Panc1 (cell line): ENCODE measurements around the gene LGALS3. TPM values are rescaled to one million over a fixed set of nuclear protein-coding genes. Genes with fewer than 3 reads are reported as not detected.

Source experiments
- ATAC-seq: fragments of 200-7000 bp; cut with Tn5 transposase; 2 replicates; pipeline ENCODE4 v1.9.1; 2020; ENCODE audit warnings: mild to moderate bottlenecking, moderate library complexity
- BruUV-seq: library from RNA; stranded (reverse); fragments of 400-500 nt; replicated peaks from 2 replicates; lab custom pipeline; 2021; lab: Mats Ljungman, UMichigan
- CTCF ChIA-PET: fragments of 300-600 bp; sonication (Branson Sonifier 250); formaldehyde crosslinking; loops from one replicate; lab custom pipeline; 2022; ENCODE audit warnings: antibody characterized with exemption; lab: Charles Lee
- POLR2A ChIA-PET: fragments of 300-600 bp; sonication (Branson Sonifier 250); formaldehyde crosslinking; loops from one replicate; lab custom pipeline; 2022; ENCODE audit warnings: antibody characterized with exemption; lab: Charles Lee
- DNase-seq: peaks from one replicate; pipeline ENCODE4 v3.0.0-alpha.2; 2010; ENCODE audit warnings: low read depth, low spot score
- H3K27ac ChIP-seq: 2 replicates; pipeline ENCODE4 v1.5.1; 2011; ENCODE audit warnings: mild to moderate bottlenecking, low read length, inconsistent platforms
- H3K27me3 ChIP-seq: fragments of 200-500 bp; sonication (Bioruptor generic); 2 replicates; pipeline ENCODE4 v1.6.0; 2014; ENCODE audit warnings: low read length, inconsistent platforms; ENCODE audit not compliant: control insufficient read depth, insufficient read depth
- H3K36me3 ChIP-seq: fragments of 200-500 bp; sonication (Bioruptor generic); 2 replicates; pipeline ENCODE4 v1.5.1; 2014; ENCODE audit warnings: inconsistent platforms, mild to moderate bottlenecking, low read length, moderate library complexity; ENCODE audit not compliant: control insufficient read depth, insufficient read depth
- H3K4me1 ChIP-seq: 2 replicates; pipeline ENCODE4 v1.5.1; 2011; ENCODE audit warnings: inconsistent platforms, mild to moderate bottlenecking, low read length, moderate library complexity; ENCODE audit not compliant: control insufficient read depth, insufficient read depth
- H3K4me3 ChIP-seq, 2 experiments: 2 replicates each; pipeline ENCODE4 v1.5.1; 2011 to 2012; ENCODE audit warnings: low read depth in 2 of 2, low read length in 2 of 2, mild to moderate bottlenecking in 2 of 2, inconsistent platforms in 1 of 2, moderate library complexity in 1 of 2
- H3K9me3 ChIP-seq: fragments of 200-500 bp; sonication (Bioruptor generic); 2 replicates; pipeline ENCODE4 v1.5.1; 2014; ENCODE audit warnings: low read depth, mild to moderate bottlenecking, inconsistent platforms, low read length, moderate library complexity; ENCODE audit not compliant: control insufficient read depth, insufficient read depth
- POLR2AphosphoS5 ChIP-seq: IDR thresholded peaks from 2 replicates; pipeline ENCODE4 v1.6.1; 2012; ENCODE audit warnings: mild to moderate bottlenecking, low read depth, low read length, moderate library complexity
- REST ChIP-seq, 2 experiments: IDR thresholded peaks; 2 replicates each; pipeline ENCODE4 v1.6.1; 2011 to 2012; ENCODE audit warnings: low read depth in 2 of 2, control low read depth in 1 of 2, low read length in 1 of 2, mild to moderate bottlenecking in 1 of 2, moderate library complexity in 1 of 2; ENCODE audit not compliant: insufficient read depth in 1 of 2
- SIN3A ChIP-seq: IDR thresholded peaks from 2 replicates; pipeline ENCODE4 v1.6.1; 2012; ENCODE audit warnings: low read depth, mild to moderate bottlenecking, low read length, moderate library complexity, borderline replicate concordance; ENCODE audit not compliant: insufficient read depth
- TCF7L2 ChIP-seq: IDR thresholded peaks from 2 replicates; pipeline ENCODE4 v1.6.1; 2011; ENCODE audit warnings: mild to moderate bottlenecking, low read depth, low read length, inconsistent platforms
- in situ Hi-C: cut with HindIII; loops from 2 replicates; pipeline ENCODE4 v1.10.0; 2016; ENCODE audit warnings: low sequenced_read_pairs, low pct_unique_long_range_greater_than_20kb
- intact Hi-C: fragments of 100-400 bp; cut with micrococcal nuclease; formaldehyde crosslinking; loops from one replicate; pipeline ENCODE4 v1.10.0; 2022; ENCODE audit not compliant: unreplicated experiment
- total RNA-seq: library from RNA; stranded (reverse); gene quantifications from one replicate; pipeline ENCODE4 v1.2.1, GENCODE V29; 2021; ENCODE audit not compliant: unreplicated experiment
- TF ChIP-seq, protein P1 (sequence below): fragments of 450-650 bp; IDR thresholded peaks from 2 replicates; pipeline ENCODE4 v1.5.1; 2017; ENCODE audit warnings: mild to moderate bottlenecking

LGALS3 gene
- total RNA-seq, 1 experiment from 2014 or later: 146 TPM

DNA sequence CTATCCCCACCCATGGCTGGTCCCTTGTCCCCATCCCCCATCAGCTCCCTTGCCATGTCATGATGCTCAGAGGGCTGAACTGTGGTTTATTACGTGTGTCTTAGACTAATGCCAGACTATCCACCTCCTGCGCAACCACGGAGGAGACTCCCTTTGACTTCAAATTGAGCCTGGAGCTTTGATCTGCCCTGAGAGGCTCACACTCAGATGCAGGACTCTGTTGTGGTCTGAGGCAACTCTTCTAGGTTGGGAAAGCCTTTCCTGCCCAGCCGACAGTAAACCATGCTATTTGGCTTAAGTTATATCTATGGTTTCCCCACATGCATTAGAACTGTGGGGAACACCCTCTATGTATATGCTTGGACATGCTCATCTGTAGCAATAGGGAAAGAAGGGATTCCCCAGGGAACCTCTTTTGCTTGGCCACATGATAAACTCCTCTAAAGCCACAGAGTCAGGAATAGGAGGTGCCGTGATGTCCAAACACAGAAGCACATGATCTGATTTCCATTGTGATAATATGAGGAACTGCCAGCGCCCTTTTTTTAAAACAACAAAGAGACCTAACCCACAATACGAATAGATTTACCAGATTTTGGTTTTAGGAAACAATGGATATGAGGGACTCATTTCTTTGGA lies 11.1 kb upstream of the LGALS3 start:
- TF ChIP-seq REST (IDR thresholded peaks at IDR 0.05; ENCODE audit: insufficient read depth in 1 of 2, low read depth in 2 of 2, low read length in 1 of 2) (no peak), TCF7L2 (no peak), SIN3A (no peak), POLR2AphosphoS5 (no peak)
- TF ChIP-seq, protein P1, sequence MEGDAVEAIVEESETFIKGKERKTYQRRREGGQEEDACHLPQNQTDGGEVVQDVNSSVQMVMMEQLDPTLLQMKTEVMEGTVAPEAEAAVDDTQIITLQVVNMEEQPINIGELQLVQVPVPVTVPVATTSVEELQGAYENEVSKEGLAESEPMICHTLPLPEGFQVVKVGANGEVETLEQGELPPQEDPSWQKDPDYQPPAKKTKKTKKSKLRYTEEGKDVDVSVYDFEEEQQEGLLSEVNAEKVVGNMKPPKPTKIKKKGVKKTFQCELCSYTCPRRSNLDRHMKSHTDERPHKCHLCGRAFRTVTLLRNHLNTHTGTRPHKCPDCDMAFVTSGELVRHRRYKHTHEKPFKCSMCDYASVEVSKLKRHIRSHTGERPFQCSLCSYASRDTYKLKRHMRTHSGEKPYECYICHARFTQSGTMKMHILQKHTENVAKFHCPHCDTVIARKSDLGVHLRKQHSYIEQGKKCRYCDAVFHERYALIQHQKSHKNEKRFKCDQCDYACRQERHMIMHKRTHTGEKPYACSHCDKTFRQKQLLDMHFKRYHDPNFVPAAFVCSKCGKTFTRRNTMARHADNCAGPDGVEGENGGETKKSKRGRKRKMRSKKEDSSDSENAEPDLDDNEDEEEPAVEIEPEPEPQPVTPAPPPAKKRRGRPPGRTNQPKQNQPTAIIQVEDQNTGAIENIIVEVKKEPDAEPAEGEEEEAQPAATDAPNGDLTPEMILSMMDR: no peak
- ATAC-seq (no peak), DNase-seq (no peak)
- CTCF ChIA-PET: no interaction called here
- BruUV-seq: no TSS peak
- Histone ChIP-seq H3K4me3 (no peak overlapping the region), H3K36me3 (no peaks in the 10 kb centered on the region), H3K9me3 (no peaks in the 10 kb centered on the region), H3K27ac (0 out of 2 replicates have a peak overlapping the region, but pooled peaks have one; percentile 29), H3K4me1 (peaks cover 10% of the 10 kb centered on the region), H3K27me3 (no peaks in the 10 kb centered on the region)
- intact Hi-C loops: no loop called here
- in situ Hi-C loops: no loop called here
- POLR2A ChIA-PET: interaction anchor here (0.6 to 1.2 kb wide), 2 partner anchors 9 to 11 kb away, joined by 3 to 6 read pairs; partner anchors contain the start of gene LGALS3

DNA sequence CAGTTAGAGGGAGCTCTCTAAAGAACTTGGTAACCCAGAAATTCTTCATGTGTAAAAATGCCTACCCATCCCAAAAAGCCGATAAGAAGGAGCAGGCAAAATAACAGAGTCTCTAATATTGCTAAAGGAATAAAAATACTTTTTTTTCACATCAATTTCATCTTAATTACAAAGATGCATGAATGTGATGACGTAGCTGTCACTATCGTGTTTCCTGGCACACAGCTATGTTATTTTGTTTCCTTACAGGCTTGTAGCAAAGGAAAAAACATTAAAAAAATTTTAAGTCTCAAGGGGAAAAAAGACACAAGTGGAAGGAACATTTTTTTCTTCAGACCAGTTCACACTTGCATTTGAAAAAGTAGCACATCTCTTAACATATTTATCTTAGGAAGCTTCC lies 10.3 kb upstream of the LGALS3 start:
- ChIA-PET CTCF (interaction anchor here (1.0 kb wide), 1 partner anchor 11 kb away, joined by 3 read pairs; no protein-coding TSS in a partner anchor), POLR2A (no interaction called here)
- BruUV-seq: no TSS peak
- intact Hi-C loops (no loop called here), in situ Hi-C loops (no loop called here)
- ATAC-seq: no peak
- H3K27ac ChIP-seq: peak overlapping the region; percentile 29; the same call in 1 of the 2 replicates
- H3K4me1 ChIP-seq: peaks cover 11% of the 10 kb centered on the region
- H3K27me3 ChIP-seq: no peaks in the 10 kb centered on the region
- TF ChIP-seq POLR2AphosphoS5 (no peak), SIN3A (no peak), REST (IDR thresholded peaks at IDR 0.05; ENCODE audit: insufficient read depth in 1 of 2, low read depth in 2 of 2, low read length in 1 of 2) (no peak), TCF7L2 (no peak)
- TF ChIP-seq, protein P1: no peak
- no peak for DNase-seq
- no peak overlapping the region for H3K4me3 ChIP-seq
- H3K9me3 ChIP-seq: no peaks in the 10 kb centered on the region
- no peaks in the 10 kb centered on the region for H3K36me3 ChIP-seq
